Renal cortical epithelial cell (primary cell): ENCODE data around the gene HIGD2B. TPM values are rescaled to one million over a fixed set of nuclear protein-coding genes. Genes with fewer than 3 reads are reported as not detected.
"Not testable (repeated sequence)": the region's sequence is repeated elsewhere in the genome, so short reads cannot be mapped to it uniquely, and the experiment has no call there.

Experiments
- DNase-seq: peaks from one replicate; pipeline ENCODE4 v3.0.0-alpha.2; 2011; ENCODE audit warnings: low read depth
- total RNA-seq: library from RNA; depleted of rRNA; stranded (reverse); fragments of >200 nt; gene quantifications from 2 replicates; pipeline ENCODE4 v1.2.3, GENCODE V29; 2014

HIGD2B gene, protein sequence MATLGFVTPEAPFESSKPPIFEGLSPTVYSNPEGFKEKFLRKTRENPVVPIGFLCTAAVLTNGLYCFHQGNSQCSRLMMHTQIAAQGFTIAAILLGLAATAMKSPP
- total RNA-seq, result 0.15 TPM in 1 of 2 replicates, not detected in the other

DNA sequence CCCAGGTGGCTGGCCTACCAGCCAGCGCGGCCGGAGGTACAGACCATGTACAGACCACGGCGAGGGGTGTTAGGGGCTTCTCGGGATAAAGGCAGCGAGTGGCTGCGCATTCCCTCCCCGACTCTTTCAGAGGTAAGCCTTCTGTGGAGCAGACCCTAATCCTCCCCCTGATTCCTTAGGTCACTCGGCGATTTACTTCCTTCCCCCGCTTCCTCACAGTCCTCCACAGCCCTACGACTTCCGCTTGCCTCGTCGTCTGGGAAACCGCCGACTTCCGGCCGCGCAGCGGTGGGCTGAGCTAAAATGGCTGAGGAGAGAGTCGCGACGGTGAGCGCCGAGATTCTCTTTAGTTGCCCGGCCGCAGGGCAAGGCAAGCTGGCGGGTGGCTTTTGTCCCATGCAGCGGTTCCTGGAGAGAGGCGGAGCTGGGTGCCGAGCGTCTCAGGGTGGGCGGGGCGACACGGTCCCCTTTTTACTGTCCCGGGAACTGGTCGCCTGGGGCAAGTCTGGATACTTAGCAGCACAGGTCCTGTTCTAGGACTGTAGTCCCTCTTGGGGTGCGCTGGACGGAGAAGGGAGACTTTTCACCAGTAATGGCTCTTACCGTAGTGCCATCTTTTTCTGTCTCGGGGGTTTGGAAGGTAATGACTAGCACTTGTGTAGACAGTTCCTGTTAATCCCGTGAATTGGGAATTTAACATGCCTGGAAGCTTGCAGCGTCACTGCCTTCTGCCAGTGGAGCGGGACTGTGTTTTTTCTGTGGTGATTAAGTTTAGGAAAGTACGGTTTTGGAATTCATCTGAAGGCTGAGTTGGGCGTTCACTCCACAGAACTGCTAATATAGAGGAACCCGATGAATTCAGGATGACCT lies at the start of gene HIGD2B, which contains the start of gene BBS4:
HIGD2B (minus strand) TSS at position 258 of the 870 bp plus-strand sequence. CDS start 9,808 bp downstream, outside the sequence.
BBS4 (plus strand) TSS at position 283 of the 870 bp plus-strand sequence; CDS start at position 304, 21 bp downstream.
- peak; percentile 82 for DNase-seq

DNA sequence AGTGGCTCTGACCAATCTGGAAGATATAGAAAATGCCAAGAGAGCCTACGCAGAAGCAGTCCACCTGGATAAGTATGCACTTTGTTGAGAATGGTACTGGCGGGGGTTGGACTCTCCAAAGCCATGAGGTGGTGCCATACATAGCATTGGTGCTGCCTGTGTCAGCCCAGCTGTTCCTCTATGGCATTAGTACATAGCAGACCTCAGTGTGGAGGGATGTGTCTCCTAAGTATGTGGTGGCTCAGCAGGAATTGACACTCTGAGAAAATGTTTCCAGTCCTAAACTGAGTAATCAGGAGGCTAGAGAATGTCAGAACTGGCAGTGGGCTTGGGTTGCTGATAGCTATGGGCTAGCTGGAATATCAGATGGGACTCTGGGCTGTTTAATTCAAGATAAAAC lies 49.1 kb upstream of the HIGD2B start:
- no peak for DNase-seq

DNA sequence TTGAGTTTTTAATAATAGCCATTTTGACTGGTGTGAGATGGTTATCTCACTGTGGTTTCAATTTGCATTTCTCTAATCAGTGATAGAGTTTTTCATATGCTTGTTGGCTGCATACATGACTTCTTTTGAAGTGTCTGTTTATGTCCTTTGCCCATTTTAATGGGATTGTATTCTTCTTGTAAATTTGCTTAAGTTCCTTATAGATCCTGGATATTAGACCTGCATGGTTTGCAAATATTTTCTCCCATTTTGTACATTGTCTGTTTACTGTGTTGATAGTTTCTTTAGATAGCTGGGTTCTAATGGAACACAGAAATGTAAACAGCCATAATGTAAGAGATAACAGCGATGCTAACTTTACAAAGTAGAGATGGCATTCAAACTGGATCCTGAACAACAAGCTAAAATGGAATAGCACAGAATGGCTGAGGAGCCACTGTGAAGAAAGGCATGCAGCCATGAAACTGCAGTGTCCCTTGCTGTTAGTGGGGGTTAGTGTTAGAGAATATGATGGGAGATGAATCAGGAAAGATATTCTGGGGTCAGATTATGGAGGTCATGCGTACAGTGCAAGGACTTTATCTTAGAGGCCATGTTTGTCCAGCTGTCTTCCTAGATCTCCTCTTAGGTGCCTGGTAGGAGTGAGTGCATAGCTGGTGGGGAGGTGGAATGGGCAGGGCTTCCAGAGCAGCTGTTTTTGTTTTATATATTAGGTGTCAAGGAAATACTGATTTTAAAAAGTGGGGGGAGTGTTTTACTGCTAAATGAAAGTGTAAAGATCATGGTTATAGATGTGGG lies 48.2 kb upstream of the HIGD2B start:
- no peak for DNase-seq

DNA sequence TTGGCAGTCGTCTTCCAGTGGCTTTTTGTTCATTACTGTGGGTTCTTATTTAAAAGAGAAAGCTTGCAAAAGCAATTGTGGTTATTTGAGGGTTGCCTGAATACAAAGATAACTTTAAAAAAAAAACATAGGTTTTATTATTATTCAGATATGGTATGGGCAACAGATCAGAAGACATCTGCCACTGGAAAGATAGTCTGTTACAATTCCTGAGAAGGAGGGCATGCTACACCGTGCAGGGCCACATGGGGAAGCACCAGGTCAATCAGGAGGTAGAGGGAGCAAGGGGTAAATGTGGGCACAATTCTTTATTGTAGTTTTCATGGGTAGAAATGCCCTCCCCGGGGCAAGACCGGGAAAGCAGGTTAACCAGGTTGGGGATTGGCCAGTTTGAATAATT lies 46.5 kb upstream of the HIGD2B start:
- no peak for DNase-seq

DNA sequence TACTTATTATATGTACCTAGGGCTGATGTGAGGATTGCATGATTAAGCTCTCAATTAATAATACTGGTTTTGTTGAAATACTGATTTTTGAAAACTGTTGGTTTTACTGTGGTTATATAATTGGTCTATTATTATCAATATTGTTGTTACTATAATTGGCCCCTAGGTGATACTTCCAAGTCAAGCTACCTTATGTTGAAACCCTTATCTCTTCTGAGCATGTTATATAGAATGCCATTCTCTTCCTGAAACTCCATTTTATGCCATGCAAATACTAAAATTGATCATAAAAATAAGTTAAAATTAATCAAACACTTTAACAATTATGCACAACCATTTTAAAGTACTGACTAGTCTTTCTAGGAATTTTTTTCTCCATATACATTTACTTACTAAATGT lies 46.1 kb upstream of the HIGD2B start:
- no peak for DNase-seq

DNA sequence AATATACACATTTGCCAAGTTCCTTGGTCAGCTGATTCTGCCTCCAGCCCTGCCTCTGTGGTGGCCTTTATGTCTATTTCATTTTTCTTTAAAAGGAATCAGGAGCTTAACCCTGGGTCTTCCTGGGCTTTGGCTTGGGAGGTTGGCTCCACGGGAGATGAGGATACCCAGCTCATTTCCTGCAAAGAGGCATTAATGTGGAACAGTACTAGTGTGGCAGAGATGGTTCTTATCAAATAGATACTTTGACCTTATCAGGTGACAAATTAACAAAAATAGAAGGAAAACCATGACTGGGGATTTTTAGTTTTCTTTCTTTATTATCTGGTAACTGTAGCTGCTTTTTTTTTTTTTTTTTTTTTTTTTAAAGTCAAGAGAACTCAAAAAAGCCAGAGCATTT lies 42.8 kb upstream of the HIGD2B start:
- no peak for DNase-seq

DNA sequence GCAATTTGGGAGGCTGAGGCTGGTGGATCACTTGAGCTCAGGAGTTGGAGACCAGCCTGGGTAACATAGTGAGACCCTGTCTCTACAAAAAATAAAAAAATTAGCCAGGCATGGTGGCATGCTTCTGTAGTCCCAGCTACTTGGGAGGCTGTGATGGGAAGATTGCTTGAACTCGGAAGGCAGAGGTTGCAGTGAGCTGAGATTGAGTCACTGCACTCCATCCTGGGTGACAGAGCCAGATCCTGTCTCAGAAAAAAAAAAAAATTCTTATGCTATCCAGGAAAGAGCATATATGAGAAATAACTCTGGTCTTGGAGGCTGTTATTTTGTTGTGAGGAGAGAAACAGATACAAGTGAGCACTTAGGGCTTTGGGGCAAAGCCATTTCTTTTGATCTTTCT lies 42.3 kb upstream of the HIGD2B start:
- DNase-seq, result not testable (repeated sequence)

DNA sequence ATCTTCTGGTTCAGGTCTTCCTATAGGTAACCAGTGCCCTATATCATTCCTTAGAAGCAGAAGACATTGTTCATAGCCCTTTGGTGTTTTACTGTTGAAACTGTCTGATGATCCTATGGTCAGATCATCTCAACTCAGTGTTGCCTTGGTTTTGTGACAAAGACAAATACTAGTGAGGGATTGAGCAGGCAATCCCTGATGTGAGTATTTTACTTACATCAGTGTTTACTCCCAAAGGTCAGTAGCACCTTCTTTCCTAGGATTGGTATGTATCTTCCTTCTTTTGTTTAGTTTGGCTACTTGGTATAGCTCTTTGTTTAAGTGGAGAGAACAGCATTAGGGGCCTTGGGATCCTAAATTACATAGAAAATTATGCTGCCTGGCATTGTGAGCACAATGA lies 41.2 kb upstream of the HIGD2B start:
- no peak for DNase-seq

DNA sequence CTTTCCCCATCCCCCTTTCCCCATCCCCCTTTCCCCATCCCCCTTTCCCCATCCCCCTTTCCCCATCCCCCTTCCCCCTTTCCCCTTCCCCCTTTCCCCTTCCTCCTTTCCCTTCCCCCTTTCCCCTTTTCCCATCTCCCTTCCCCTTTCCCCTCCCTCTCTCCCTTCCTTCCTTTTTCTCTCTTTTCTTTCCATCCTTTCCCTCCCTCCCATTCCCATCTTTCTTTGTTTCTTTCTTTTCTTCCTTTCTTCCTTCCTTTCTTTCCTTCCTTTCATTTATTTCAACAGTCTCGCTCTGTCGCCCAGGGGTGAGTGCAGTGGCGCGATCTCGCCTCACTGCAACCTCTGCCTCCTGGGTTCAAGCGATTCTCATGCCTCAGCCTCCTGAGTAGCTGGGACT lies 39.9 kb upstream of the HIGD2B start:
- DNase-seq, result not testable (repeated sequence)

DNA sequence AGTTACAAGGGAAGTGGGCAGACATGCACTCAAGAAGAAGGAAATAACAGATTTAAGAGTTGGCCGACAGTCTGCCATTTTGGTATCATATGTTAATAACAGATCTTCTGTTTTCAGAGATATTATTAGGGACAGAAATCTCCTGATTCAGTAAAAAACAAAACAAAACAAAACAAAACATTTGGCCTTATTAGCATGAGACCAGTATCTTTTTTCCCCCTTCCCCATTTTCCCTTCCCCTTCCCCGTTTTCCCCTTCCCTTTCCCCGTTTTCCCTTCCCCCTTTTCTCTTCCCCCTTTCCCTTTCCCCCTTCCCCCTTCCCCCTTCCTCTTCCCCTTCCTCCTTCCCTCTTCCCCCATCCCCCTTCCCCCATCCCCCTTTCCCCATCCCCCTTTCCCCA lies 39.5 kb upstream of the HIGD2B start:
- DNase-seq, result no peak

DNA sequence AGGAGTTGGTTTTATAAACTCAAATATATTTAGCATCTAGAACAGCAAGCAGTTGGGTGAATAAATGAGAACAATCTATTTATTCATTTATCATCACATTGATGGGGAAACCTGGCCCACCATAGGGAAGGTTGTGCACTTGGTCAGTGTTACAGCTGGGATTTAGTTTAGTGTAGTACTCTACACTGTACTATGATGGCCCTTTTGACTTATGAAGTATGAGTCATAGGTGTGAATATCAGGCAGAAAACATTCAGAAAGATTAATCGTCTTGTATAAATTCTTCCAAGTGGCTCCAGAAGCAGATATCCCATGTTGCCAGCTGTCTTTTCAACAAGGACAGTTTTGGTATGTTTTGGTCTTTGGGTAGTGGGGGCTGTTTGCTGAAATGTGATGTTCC lies 38.0 kb upstream of the HIGD2B start:
- DNase-seq, result no peak

DNA sequence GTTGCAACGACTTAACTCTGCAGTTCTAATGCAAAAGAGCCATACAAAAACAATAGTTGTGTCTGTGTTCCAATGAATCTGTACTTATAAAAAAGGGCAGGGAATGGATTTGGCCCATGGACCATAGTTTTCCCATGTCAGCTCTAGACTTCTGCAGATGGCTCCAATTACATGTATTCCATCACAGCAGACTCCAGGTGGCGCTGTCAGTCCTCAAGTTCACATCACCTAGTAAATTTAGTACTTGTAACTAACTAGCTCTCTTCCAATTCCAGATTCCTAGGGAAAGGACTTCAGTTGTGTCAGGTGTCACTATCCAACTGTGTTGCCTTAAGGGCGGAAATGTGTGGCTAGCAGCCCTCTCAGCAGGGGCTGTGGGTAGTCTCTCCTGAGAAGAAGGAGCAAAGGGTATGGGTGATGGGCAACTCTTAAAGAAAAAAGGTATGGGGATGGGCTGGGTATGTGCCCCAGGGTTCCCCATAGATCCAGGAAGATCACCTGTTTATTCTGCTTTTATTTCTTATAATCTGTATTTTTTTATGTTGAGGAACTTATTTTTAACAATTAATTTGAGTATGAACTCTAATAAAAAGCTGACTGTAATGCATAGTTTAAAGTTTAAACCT lies 36.2 kb upstream of the HIGD2B start:
- DNase-seq, result peak; percentile 72

DNA sequence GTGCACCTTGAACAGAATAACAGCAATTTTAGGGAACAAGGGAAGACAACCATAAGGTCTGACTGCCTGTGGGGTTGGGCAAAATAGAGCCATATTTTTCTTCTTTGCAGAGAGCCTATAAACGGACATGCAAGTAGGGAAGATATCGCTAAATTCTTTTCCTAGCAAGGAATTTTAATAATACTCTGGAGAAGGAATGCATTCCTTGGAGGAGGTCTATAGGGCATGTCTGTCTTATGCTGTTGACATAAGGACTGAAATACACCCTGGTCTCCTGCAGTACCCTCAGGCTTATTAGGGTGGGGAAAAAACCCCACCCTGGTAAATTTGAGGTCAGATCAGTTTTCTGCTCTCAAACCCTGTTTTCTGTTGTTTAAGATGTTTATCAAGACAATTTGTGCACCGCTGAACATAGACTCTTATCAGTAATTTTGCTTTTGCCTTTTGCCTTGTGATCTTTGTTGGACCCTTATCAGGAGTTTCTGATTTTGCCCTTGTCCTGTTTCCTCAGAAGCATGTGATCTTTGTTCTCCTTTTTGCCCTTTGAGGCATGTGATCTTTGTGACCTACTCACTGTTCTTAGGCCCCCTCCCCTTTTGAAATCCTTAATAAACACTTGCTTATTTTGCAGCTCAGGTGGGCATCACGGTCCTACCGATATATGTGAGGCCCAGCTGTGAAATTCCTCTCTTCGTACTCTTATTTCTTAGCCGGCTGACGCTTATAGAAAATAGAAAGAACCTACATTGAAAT lies 22.7 kb upstream of the HIGD2B start:
- DNase-seq, result not testable (repeated sequence)

DNA sequence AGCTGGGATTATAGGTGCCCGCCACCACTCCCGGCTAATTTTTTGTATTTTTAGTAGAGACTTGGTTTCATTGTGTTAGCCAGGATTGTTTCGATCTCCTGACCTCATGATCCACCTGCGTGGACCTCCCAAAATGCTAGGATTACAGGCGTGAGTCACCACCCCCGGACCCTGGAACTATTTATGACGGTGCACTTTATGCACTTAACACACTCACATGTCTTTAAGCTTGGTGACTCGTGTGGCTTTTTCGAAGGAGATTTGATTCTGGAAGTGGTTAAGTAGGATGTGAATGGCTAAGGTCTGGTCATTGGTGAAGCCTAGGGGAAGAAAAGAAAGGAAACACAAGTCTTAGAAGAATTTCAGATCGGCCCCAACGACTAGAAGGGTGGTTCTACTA lies 20.3 kb upstream of the HIGD2B start:
- peak; percentile 11 for DNase-seq

DNA sequence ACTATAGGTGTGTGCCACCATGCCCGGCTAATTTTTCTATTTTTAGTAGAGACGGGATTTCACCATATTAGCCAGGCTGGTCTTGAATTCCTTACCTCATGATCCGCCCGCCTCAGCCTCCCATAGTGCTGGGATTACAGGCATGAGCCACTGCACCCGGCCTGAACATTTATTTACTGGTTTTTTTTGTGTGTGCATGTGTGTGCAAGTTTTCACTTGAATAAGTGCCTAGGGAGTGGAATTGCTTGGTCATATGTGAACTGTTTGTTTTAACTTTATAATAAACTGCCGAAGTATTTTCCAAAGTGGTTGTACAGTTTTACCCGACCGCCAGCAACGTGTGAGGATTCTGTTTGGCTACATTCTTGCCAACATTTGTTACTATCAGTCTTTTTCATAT lies 14.1 kb upstream of the HIGD2B start:
- no peak for DNase-seq

DNA sequence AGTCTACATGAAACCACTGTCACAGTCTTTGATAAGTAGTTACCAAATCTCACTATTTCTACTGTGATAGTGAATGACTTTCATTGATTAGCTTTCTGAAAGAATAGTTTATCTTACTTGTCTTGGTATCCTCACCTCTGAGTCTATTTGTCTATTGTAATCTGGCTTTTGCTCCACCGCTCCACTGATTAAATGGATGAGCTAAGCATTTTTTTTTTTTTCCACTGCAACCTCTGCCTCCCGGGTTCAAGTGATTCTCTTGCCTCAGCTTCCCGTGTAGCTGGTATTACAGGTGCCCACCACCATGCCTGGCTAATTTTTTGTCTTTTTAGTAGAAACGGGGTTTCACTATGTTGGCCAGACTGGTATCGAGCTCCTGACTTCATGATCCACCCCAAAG lies 13.0 kb upstream of the HIGD2B start:
- DNase-seq, result no peak

DNA sequence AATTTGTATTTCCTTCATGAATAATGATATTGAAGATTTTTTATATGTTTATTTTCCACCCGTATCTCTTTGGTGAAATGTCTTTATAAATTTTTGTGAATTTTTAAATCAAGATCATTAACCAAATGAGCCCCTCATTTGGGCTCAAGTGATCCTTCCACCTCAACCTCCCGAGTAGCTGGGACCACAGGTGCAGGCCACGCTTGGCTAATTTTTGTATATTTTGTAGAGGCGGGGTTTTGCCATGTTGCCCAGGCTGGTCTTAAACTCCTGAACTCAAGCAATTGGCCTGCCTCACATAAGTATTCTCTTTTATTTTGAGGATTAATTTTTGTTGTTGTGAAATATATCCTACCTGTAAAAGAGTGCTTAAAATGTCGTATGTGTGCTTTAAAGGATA lies 5.0 kb upstream of the HIGD2B start:
- no peak for DNase-seq

DNA sequence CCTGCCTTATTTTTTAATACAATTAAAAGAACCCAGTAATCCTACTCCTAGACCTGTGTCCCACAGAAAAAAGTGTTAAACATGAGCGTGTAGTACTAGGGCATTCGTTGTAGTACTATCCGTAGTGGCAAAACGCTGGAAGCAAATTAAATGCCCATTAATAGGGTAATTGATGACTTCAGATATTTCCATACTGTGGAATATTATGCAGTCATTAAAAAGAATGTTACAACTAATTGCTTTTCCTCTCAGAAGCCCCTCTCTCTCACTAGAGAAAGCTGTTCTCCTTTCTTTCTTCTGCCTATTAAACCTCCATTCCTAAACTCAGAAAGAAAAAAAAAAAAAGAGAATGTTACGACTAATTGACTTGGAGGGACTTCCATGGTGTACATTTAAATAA lies 2.7 kb upstream of the HIGD2B start:
- no peak for DNase-seq

DNA sequence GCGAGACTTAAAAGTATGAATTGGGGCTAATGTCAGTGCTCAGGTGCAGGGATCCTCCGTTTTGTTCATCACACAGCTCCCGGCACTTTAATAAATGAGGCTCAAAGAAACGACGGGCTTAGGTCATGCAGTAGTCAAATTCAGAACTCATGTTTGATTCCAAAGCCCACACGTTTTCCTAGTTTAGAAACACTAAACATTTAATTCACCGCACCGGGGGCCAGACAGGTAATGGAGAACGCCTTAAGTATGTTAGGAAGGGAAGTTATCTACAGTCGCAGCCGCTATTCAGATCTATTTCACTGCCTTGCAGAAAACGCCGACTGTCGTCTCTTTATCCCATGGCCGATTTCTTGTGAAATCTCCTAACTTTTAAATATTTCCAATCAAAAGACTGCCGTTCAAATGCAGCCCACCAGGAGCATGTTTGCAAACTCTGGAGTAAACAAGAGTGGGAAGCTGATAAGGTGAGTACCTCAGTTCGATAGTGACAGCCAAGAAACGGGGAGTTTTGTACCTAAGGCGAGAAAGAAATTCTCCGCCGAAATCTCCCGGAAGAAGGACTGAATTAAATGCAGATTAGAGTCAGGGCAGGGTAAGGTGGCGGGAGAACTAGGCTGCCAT lies 569 bp downstream of the HIGD2B start:
- no peak for DNase-seq

DNA sequence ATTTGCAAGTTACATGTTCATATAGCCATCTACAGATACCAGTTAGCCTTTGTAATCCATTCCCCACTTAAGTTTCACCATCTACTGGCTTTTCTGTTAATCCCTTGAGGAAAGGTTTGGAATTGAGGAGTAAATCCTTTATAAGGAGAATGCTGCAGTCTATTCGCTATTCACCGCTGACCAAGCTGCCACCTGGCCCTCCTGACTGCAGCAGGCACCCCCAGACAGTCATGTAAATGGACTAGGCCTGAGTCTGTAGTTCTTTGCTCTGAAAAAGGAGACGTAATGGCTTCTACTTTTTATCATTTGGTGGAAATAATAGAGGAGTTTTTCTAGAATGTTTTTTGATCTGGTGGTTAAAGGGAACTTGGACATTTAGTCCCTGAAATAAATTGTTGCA lies 3.2 kb downstream of the HIGD2B start:
- DNase-seq, result no peak

DNA sequence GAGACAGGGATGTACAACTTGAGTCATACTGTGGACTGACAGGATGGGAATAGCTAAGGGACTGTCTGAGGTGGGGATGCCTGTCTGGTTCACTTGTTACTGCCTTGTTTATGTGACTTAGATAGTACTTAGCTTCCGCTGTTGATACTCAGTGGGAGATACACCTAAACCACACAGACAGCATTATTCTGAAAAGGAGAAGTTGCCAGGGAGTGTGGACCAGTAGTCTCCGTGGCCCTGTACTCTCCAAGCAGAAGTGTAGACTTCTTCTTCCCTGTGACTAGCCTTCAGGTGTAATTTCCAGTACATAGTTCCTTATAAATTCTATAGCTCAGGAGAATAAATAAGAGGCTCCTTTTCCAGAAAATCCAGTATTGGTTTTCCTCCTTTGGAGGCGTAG lies 5.1 kb downstream of the HIGD2B start:
- no peak for DNase-seq
